Measurements from ENCODE around the gene HCFC2.

DNA sequence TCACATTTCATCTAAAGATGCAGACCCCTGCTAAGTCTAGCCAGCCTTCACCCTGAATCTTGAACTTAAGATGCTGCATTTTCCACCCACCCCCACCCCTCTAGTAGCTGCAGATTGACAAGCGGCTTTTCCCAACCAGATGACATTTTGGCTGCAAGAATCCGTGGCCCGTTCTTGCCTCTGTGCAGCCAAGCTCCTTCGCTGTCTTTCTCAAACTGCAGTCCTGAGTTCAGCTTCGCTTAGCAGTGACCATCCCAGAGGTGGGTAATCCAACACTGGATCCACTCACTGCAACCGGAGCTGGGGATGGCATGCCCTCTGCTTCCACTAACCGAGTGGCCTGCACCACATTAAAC lies 74.4 kb downstream of the HCFC2 start:
- TF ChIP-seq CTCF (IDR thresholded peaks at IDR 0.05; ENCODE audit: low read length) (no peak), EZH2 (IDR thresholded peaks at IDR 0.05; ENCODE audit: borderline replicate concordance, low read length) (no peak)
